Measurements from ENCODE around the gene CREB3L2. TPM values are rescaled to one million over a fixed set of nuclear protein-coding genes. Genes with fewer than 3 reads are reported as not detected.

The CREB3L2 gene
- total and polyA plus RNA-seq, 2 of the 13 experiments (the other 11 are each of a cell fraction or from before 2014, with no cell fraction given), result 22.1 to 41.1 TPM

GRCh38 chr7:137964824-137965545 is 36.9 kb downstream of the CREB3L2 start:
- H3K27me3 ChIP-seq (ENCODE audit: control insufficient read depth in 1 of 2, insufficient read depth in 2 of 2, low read length in 2 of 2), result no peaks in the 10 kb centered on the region
- DNase-seq (ENCODE audit: low spot score) (no peak), ATAC-seq (no peak), FAIRE-seq (no peak)
- CTCF ChIA-PET (ENCODE audit: low intra/inter-chr PET ratio, low total read pairs), result no interaction called here
- intact Hi-C loops (cut with micrococcal nuclease; ENCODE audit: unreplicated experiment), result loop anchor here (2.0 kb wide), 1 partner anchor 62 kb away; no protein-coding TSS in a partner anchor
- H3K27ac ChIP-seq (ENCODE audit: extremely low read length, insufficient read depth, low read length), result peak overlapping the region; percentile 14
- H3K9ac ChIP-seq (ENCODE audit: insufficient read depth, low read depth, low read length), result no peak overlapping the region
- H3K4me1 ChIP-seq (ENCODE audit: insufficient read depth, low read length), result peaks cover 91% of the 10 kb centered on the region
- no peak overlapping the region for H3K4me3 ChIP-seq (replicated peaks in 1 of 3; ENCODE audit: insufficient read depth in 1 of 3, low read depth in 2 of 3, low read length in 3 of 3)
- peaks cover 8% of the 10 kb centered on the region for H4K20me1 ChIP-seq (ENCODE audit: insufficient read depth, low read length)
- POLR2A ChIA-PET, result no interaction called here
- no peaks in the 10 kb centered on the region for H3K9me3 ChIP-seq (ENCODE audit: low read length)
- BruUV-seq (replicated peaks), result no TSS peak
- H3K79me2 ChIP-seq (ENCODE audit: insufficient read depth, low read length), result peaks cover 96% of the 10 kb centered on the region
- H2AFZ ChIP-seq (ENCODE audit: low read length), result no peak overlapping the region
- no peak overlapping the region for H3K4me2 ChIP-seq (ENCODE audit: low read depth, low read length)
- in situ Hi-C loops (cut with HindIII; ENCODE audit: extremely low pct_ligation_motif_present, low pct_unique_long_range_greater_than_20kb), result no loop called here
- WGBS (ENCODE audit: low lambda C conversion rate), result 97% methylated on average over 14 of the region's 14 CpGs
- H3K36me3 ChIP-seq (replicated peaks in 1 of 2; ENCODE audit: control insufficient read depth in 1 of 2, insufficient read depth in 2 of 2, low read length in 2 of 2), result peaks cover 11 to 21% of the 10 kb centered on the region in 2 experiments
- TF ChIP-seq NFE2L1 (CRISPR knock-in tag; IDR thresholded peaks at IDR 0.05; ENCODE audit: borderline replicate concordance), result no peak
- no peak for TF ChIP-seq KIAA2018 (CRISPR knock-in tag; IDR thresholded peaks at IDR 0.05; ENCODE audit: borderline replicate concordance)
- no peak for TF ChIP-seq ZHX1 (CRISPR knock-in tag; IDR thresholded peaks at IDR 0.05; ENCODE audit: low read depth)
- TF ChIP-seq ETS1 (CRISPR knock-in tag; IDR thresholded peaks at IDR 0.05), result no peak
- TF ChIP-seq HOXA7 (CRISPR knock-in tag; IDR thresholded peaks at IDR 0.05), result no peak
- TF ChIP-seq CAMTA2 (CRISPR knock-in tag; IDR thresholded peaks at IDR 0.05; ENCODE audit: borderline replicate concordance), result no peak
- no peak for TF ChIP-seq DMTF1 (CRISPR knock-in tag; IDR thresholded peaks at IDR 0.05)
- TF ChIP-seq MLLT10 (CRISPR knock-in tag; IDR thresholded peaks at IDR 0.05), result no peak
